Activated naive CD4-positive, alpha-beta T cell treated with anti-CD3 and anti-CD28 coated beads for 36 hours (primary cell): ENCODE measurements around the gene DGKE. TPM values are rescaled to one million over a fixed set of nuclear protein-coding genes. Genes with fewer than 3 reads are reported as not detected.

Source experiments
- CTCF ChIA-PET: fragments of 350-600 bp; sonication (Branson Sonifier 250); formaldehyde crosslinking; loops from one replicate; lab custom pipeline; 2021; ENCODE audit warnings: antibody characterized with exemption; lab: Charles Lee
- DNase-seq: peaks from one replicate; pipeline ENCODE4 v3.0.0-alpha.2; 2020
- H3K27ac Mint-ChIP-seq: one replicate; pipeline ENCODE4 v1.8.0; 2021; ENCODE audit warnings: mild to moderate bottlenecking, mixed read lengths
- H3K27me3 Mint-ChIP-seq: one replicate; pipeline ENCODE4 v1.8.0; 2021; ENCODE audit warnings: low read depth, mixed read lengths
- H3K36me3 Mint-ChIP-seq: one replicate; pipeline ENCODE4 v1.8.0; 2021; ENCODE audit warnings: low read depth, mixed read lengths
- H3K4me1 Mint-ChIP-seq: one replicate; pipeline ENCODE4 v1.8.0; 2021; ENCODE audit warnings: low read depth, mixed read lengths
- H3K4me3 Mint-ChIP-seq: one replicate; pipeline ENCODE4 v1.8.0; 2021; ENCODE audit warnings: mild to moderate bottlenecking, moderate library complexity, mixed read lengths
- H3K9me3 Mint-ChIP-seq: one replicate; pipeline ENCODE4 v1.8.0; 2021; ENCODE audit warnings: mixed read lengths
- intact Hi-C: fragments of 100-400 bp; cut with micrococcal nuclease; formaldehyde crosslinking; loops from one replicate; pipeline ENCODE4 v1.15.1; 2023
- total RNA-seq, 2 experiments: library from RNA; stranded (reverse); gene quantifications; one replicate each; pipeline ENCODE4 v1.2.3, GENCODE V29; 2021

Gene DGKE
- total RNA-seq, 2 experiments from 2014 or later: 18.1 to 18.4 TPM

- Mint-ChIP-seq H3K4me1 (peaks cover 8% of the 10 kb centered on the region), H3K27ac (no peak overlapping the region), H3K4me3 (no peak overlapping the region), H3K27me3 (no peaks in the 10 kb centered on the region), H3K9me3 (no peaks in the 10 kb centered on the region), H3K36me3 (peaks cover 3% of the 10 kb centered on the region)
- CTCF ChIA-PET: interaction anchor here (1.0 to 7.5 kb wide), 18 partner anchors 11 to 254 kb away, joined by 3 to 91 read pairs (median 5); partner anchors contain the start of genes C17orf67, COIL and DGKE
- intact Hi-C loops: loop anchor here (1.0 to 2.0 kb wide), 6 partner anchors 14 to 191 kb away; partner anchors contain the start of genes C17orf67 and COIL
- DNase-seq: no peak
These were observed 14.9 kb upstream of the DGKE start for GRCh38 chr17:56819030-56819429.

GRCh38 chr17:56819431-56820145 is 14.4 kb upstream of the DGKE start:
- no peak overlapping the region for H3K27ac Mint-ChIP-seq
- DNase-seq: peak; percentile 88
- no peaks in the 10 kb centered on the region for H3K27me3 Mint-ChIP-seq
- peaks cover 8% of the 10 kb centered on the region for H3K4me1 Mint-ChIP-seq
- H3K4me3 Mint-ChIP-seq: no peak overlapping the region
- H3K9me3 Mint-ChIP-seq: no peaks in the 10 kb centered on the region
- CTCF ChIA-PET: interaction anchor here (0.6 to 7.5 kb wide), 30 partner anchors 10 to 253 kb away, joined by 3 to 91 read pairs (median 4); partner anchors contain the start of genes C17orf67, COIL and DGKE
- intact Hi-C loops: loop anchor here (1.0 to 2.0 kb wide), 6 partner anchors 14 to 191 kb away; partner anchors contain the start of genes C17orf67 and COIL
- peaks cover 8% of the 10 kb centered on the region for H3K36me3 Mint-ChIP-seq

GRCh38 chr17:56820207-56820606 is 13.7 kb upstream of the DGKE start:
- Mint-ChIP-seq H3K9me3 (no peaks in the 10 kb centered on the region), H3K27me3 (no peaks in the 10 kb centered on the region), H3K36me3 (peaks cover 8% of the 10 kb centered on the region), H3K4me1 (peaks cover 8% of the 10 kb centered on the region), H3K4me3 (no peak overlapping the region), H3K27ac (no peak overlapping the region)
- intact Hi-C loops: no loop called here
- DNase-seq: no peak
- CTCF ChIA-PET: interaction anchor here (0.6 to 7.5 kb wide), 30 partner anchors 9 to 253 kb away, joined by 3 to 91 read pairs (median 4); partner anchors contain the start of genes C17orf67, COIL and DGKE

- Mint-ChIP-seq H3K4me1 (peaks cover 8% of the 10 kb centered on the region), H3K27me3 (no peaks in the 10 kb centered on the region), H3K4me3 (no peak overlapping the region), H3K9me3 (no peaks in the 10 kb centered on the region), H3K27ac (no peak overlapping the region), H3K36me3 (peaks cover 8% of the 10 kb centered on the region)
- intact Hi-C loops: no loop called here
- CTCF ChIA-PET: interaction anchor here (1.0 to 7.5 kb wide), 6 partner anchors 10 to 119 kb away, joined by 3 to 91 read pairs (median 4); no protein-coding TSS in a partner anchor
- no peak for DNase-seq
These were observed 12.0 kb upstream of the DGKE start for GRCh38 chr17:56821847-56822534.

- H3K4me1 Mint-ChIP-seq: peaks cover 8% of the 10 kb centered on the region
- H3K36me3 Mint-ChIP-seq: peaks cover 8% of the 10 kb centered on the region
- CTCF ChIA-PET: interaction anchor here (1.0 to 7.5 kb wide), 2 partner anchors 9 to 118 kb away, joined by 3 to 91 read pairs; no protein-coding TSS in a partner anchor
- no peak overlapping the region for H3K4me3 Mint-ChIP-seq
- no peaks in the 10 kb centered on the region for H3K9me3 Mint-ChIP-seq
- no peak overlapping the region for H3K27ac Mint-ChIP-seq
- intact Hi-C loops: no loop called here
- H3K27me3 Mint-ChIP-seq: no peaks in the 10 kb centered on the region
- DNase-seq: no peak
These were observed 11.2 kb upstream of the DGKE start for GRCh38 chr17:56822725-56823124.

- peaks cover 8% of the 10 kb centered on the region for H3K4me1 Mint-ChIP-seq
These were observed 10.1 kb upstream of the DGKE start for GRCh38 chr17:56823848-56824247.

GRCh38 chr17:56824503-56824902 is 9.4 kb upstream of the DGKE start:
- no peak for DNase-seq
- intact Hi-C loops: no loop called here
- no peaks in the 10 kb centered on the region for H3K27me3 Mint-ChIP-seq

More at GRCh38 chr17:56823848-56824247, 10.1 kb upstream of the DGKE start:
- no peak overlapping the region for H3K4me3 Mint-ChIP-seq
- no peaks in the 10 kb centered on the region for H3K27me3 Mint-ChIP-seq
- H3K36me3 Mint-ChIP-seq: peaks cover 10% of the 10 kb centered on the region
- no peaks in the 10 kb centered on the region for H3K9me3 Mint-ChIP-seq
- no peak for DNase-seq
- intact Hi-C loops: no loop called here
- CTCF ChIA-PET: interaction anchor here (0.7 to 1.3 kb wide), 3 partner anchors 11 to 773 kb away, joined by 3 to 5 read pairs (median 3); no protein-coding TSS in a partner anchor
- H3K27ac Mint-ChIP-seq: no peak overlapping the region

GRCh38 chr17:56826611-56827414 is 7.1 kb upstream of the DGKE start:
- Mint-ChIP-seq H3K9me3 (no peaks in the 10 kb centered on the region), H3K27ac (no peak overlapping the region), H3K4me3 (no peak overlapping the region), H3K27me3 (no peaks in the 10 kb centered on the region), H3K36me3 (peaks cover 17% of the 10 kb centered on the region), H3K4me1 (peaks cover 19% of the 10 kb centered on the region)
- no peak for DNase-seq
- intact Hi-C loops: no loop called here
- CTCF ChIA-PET: interaction anchor here (1.6 kb wide), 1 partner anchor 47 kb away, joined by 4 read pairs; no protein-coding TSS in a partner anchor

More at GRCh38 chr17:56824503-56824902, 9.4 kb upstream of the DGKE start:
- Mint-ChIP-seq H3K9me3 (no peaks in the 10 kb centered on the region), H3K4me1 (peaks cover 8% of the 10 kb centered on the region), H3K36me3 (peaks cover 13% of the 10 kb centered on the region), H3K27ac (no peak overlapping the region), H3K4me3 (no peak overlapping the region)
- CTCF ChIA-PET: interaction anchor here (0.9 to 1.3 kb wide), 4 partner anchors 10 to 184 kb away, joined by 3 to 5 read pairs (median 3); no protein-coding TSS in a partner anchor

- Mint-ChIP-seq H3K9me3 (no peaks in the 10 kb centered on the region), H3K4me1 (peaks cover 35% of the 10 kb centered on the region), H3K27ac (no peak overlapping the region), H3K27me3 (no peaks in the 10 kb centered on the region), H3K4me3 (no peak overlapping the region), H3K36me3 (peaks cover 19% of the 10 kb centered on the region)
- no peak for DNase-seq
- CTCF ChIA-PET: no interaction called here
- intact Hi-C loops: loop anchor here (5.0 kb wide), 1 partner anchor 1409 kb away; the partner anchor contains the start of gene MMD
These were observed 3.1 kb upstream of the DGKE start for GRCh38 chr17:56830726-56831368.

GRCh38 chr17:56831369-56832095 is 2.4 kb upstream of the DGKE start:
- intact Hi-C loops: loop anchor here (5.0 kb wide), 1 partner anchor 1409 kb away; the partner anchor contains the start of gene MMD
- no peak for DNase-seq
- H3K36me3 Mint-ChIP-seq: peaks cover 21% of the 10 kb centered on the region
- H3K27ac Mint-ChIP-seq: no peak overlapping the region
- H3K9me3 Mint-ChIP-seq: no peaks in the 10 kb centered on the region
- peak overlapping the region; percentile 68 for H3K4me3 Mint-ChIP-seq
- H3K27me3 Mint-ChIP-seq: no peaks in the 10 kb centered on the region
- CTCF ChIA-PET: interaction anchor here (0.9 kb wide), 1 partner anchor 9 kb away, joined by 3 read pairs; no protein-coding TSS in a partner anchor
- H3K4me1 Mint-ChIP-seq: peaks cover 39% of the 10 kb centered on the region
